Hepatocyte (in vitro differentiated cells): ENCODE results near the gene OR4D5. TPM values are rescaled to one million over a fixed set of nuclear protein-coding genes. Genes with fewer than 3 reads are reported as not detected.

ENCODE experiments used
- DNase-seq: peaks from one replicate; pipeline ENCODE4 v3.0.0-alpha.2; 2016; ENCODE audit warnings: low spot score
- H2AFZ ChIP-seq: fragments of 200-600 bp; sonication (generic); 2 replicates; pipeline ENCODE4 v1.6.0; 2016; ENCODE audit warnings: antibody characterized with exemption, mild to moderate bottlenecking
- H3K27ac ChIP-seq: fragments of 200-600 bp; sonication (generic); 2 replicates; pipeline ENCODE4 v1.5.1; 2016; ENCODE audit warnings: mild to moderate bottlenecking
- H3K27me3 ChIP-seq: fragments of 200-600 bp; sonication (generic); 2 replicates; pipeline ENCODE4 v1.6.1; 2016
- H3K36me3 ChIP-seq: fragments of 200-600 bp; sonication (generic); replicated peaks from 2 replicates; pipeline ENCODE4 v1.5.1; 2016; ENCODE audit warnings: low read depth; ENCODE audit not compliant: insufficient read depth
- H3K4me1 ChIP-seq: fragments of 200-600 bp; sonication (generic); 2 replicates; pipeline ENCODE4 v1.5.1; 2016; ENCODE audit warnings: mild to moderate bottlenecking, moderate library complexity; ENCODE audit not compliant: insufficient read depth
- H3K4me2 ChIP-seq: fragments of 200-600 bp; sonication (generic); 2 replicates; pipeline ENCODE4 v1.6.0; 2016
- H3K4me3 ChIP-seq: fragments of 200-600 bp; sonication (generic); 2 replicates; pipeline ENCODE4 v1.5.1; 2016; ENCODE audit warnings: mild to moderate bottlenecking
- H3K79me2 ChIP-seq: fragments of 200-600 bp; sonication (generic); 2 replicates; pipeline ENCODE4 v1.6.0; 2017; ENCODE audit warnings: mild to moderate bottlenecking
- H3K9me2 ChIP-seq: fragments of 200-600 bp; sonication (generic); replicated peaks from 2 replicates; pipeline ENCODE4 v1.6.0; 2017; ENCODE audit warnings: mild to moderate bottlenecking; ENCODE audit not compliant: insufficient read depth
- H3K9me3 ChIP-seq: fragments of 200-600 bp; sonication (generic); 2 replicates; pipeline ENCODE4 v1.5.1; 2016; ENCODE audit warnings: low read depth, mild to moderate bottlenecking
- H4K20me1 ChIP-seq: fragments of 200-600 bp; sonication (generic); 2 replicates; pipeline ENCODE4 v1.6.0; 2016; ENCODE audit warnings: mild to moderate bottlenecking; ENCODE audit not compliant: insufficient read depth, poor library complexity, severe bottlenecking
- CTCF ChIP-seq: fragments of 200-600 bp; sonication (generic); IDR thresholded peaks from 2 replicates; pipeline ENCODE4 v1.5.1; 2016; ENCODE audit warnings: antibody characterized with exemption, mild to moderate bottlenecking; ENCODE audit not compliant: poor library complexity
- EZH2 ChIP-seq: fragments of 200-600 bp; sonication (generic); IDR thresholded peaks from 2 replicates; pipeline ENCODE4 v1.6.1; 2016; ENCODE audit warnings: antibody characterized with exemption, mild to moderate bottlenecking, borderline replicate concordance
- EZH2phosphoT487 ChIP-seq: fragments of 200-600 bp; sonication (generic); IDR thresholded peaks from one replicate; pipeline ENCODE4 v1.6.1; 2018; ENCODE audit warnings: antibody characterized with exemption, mild to moderate bottlenecking, low read depth, moderate library complexity; ENCODE audit not compliant: unreplicated experiment, severe bottlenecking
- WGBS: methylation state at CpG from one replicate; pipeline ENCODE4 v1.1.6; 2016; ENCODE audit warnings: low lambda C conversion rate; ENCODE audit errors: missing lambda C conversion rate; 5-methylcytosine and 5-hydroxymethylcytosine counted together
- polyA plus RNA-seq: library from polyadenylated mRNA; unstranded; fragments of >200 nt; fragmentation: Nextera tagmentation; extraction: Ambion mirVana; gene quantifications from 2 replicates; pipeline ENCODE4 v1.2.1, GENCODE V29; 2016
- total RNA-seq: library from RNA; depleted of rRNA; stranded (reverse); fragments of >200 nt; gene quantifications from 2 replicates; pipeline ENCODE4 v1.2.3, GENCODE V29; 2014

The OR4D5 gene
- total and polyA plus RNA-seq, 2 experiments from 2014 or later: 0.77 TPM; not detected in 1

GRCh38 chr11:123979311-123979710, 39.9 kb downstream of the OR4D5 start:
- 79% methylated on average over 5 of the region's 5 CpGs for WGBS
- Histone ChIP-seq H4K20me1 (no peaks in the 10 kb centered on the region), H3K4me2 (no peak overlapping the region), H3K27ac (no peak overlapping the region), H3K9me2 (no peaks in the 10 kb centered on the region), H3K4me3 (no peak overlapping the region), H2AFZ (no peak overlapping the region), H3K79me2 (no peaks in the 10 kb centered on the region), H3K27me3 (no peaks in the 10 kb centered on the region), H3K4me1 (no peaks in the 10 kb centered on the region), H3K36me3 (no peaks in the 10 kb centered on the region), H3K9me3 (no peaks in the 10 kb centered on the region)
- DNase-seq: no peak
- TF ChIP-seq EZH2phosphoT487 (no peak), EZH2 (no peak), CTCF (no peak)

Other genes starting within 250 kb of the OR4D5 start
- gene ZNF202, start 198.0 kb upstream of the OR4D5 start, total RNA-seq: 5.7 and 9.0 TPM in 2 replicates
- gene ZNF202, start 198.0 kb upstream of the OR4D5 start, polyA plus RNA-seq: 7.1 and 8.4 TPM in 2 replicates
- not detected in 2 replicates for gene OR6X1, start 185.1 kb upstream of the OR4D5 start, total RNA-seq
- gene OR6X1, start 185.1 kb upstream of the OR4D5 start, polyA plus RNA-seq: not detected in 2 replicates
- not detected in 2 replicates for gene OR6M1, start 133.3 kb upstream of the OR4D5 start, total RNA-seq
- gene OR6M1, start 133.3 kb upstream of the OR4D5 start, polyA plus RNA-seq: not detected in 2 replicates
- gene TMEM225, start 53.9 kb upstream of the OR4D5 start, total RNA-seq: not detected in 2 replicates
- 0.13 TPM in 1 of 2 replicates, not detected in the other for gene TMEM225, start 53.9 kb upstream of the OR4D5 start, polyA plus RNA-seq
- 0.90 and 1.1 TPM in 2 replicates for gene OR8D4, start 37.5 kb upstream of the OR4D5 start, total RNA-seq
- gene OR8D4, start 37.5 kb upstream of the OR4D5 start, polyA plus RNA-seq: 0.54 TPM in 1 of 2 replicates, not detected in the other
- gene OR6T1, start 4.2 kb downstream of the OR4D5 start, total RNA-seq: not detected in 2 replicates
- not detected in 2 replicates for gene OR6T1, start 4.2 kb downstream of the OR4D5 start, polyA plus RNA-seq
- not detected in 2 replicates for gene OR10S1, start 38.2 kb downstream of the OR4D5 start, total RNA-seq
- not detected in 2 replicates for gene OR10S1, start 38.2 kb downstream of the OR4D5 start, polyA plus RNA-seq
- not detected in 2 replicates for gene OR10G6, start 55.5 kb downstream of the OR4D5 start, total RNA-seq
- gene OR10G6, start 55.5 kb downstream of the OR4D5 start, polyA plus RNA-seq: not detected in 2 replicates
- 0.17 and 0.64 TPM in 2 replicates for gene OR10G4, start 73.4 kb downstream of the OR4D5 start, total RNA-seq
- gene OR10G4, start 73.4 kb downstream of the OR4D5 start, polyA plus RNA-seq: not detected in 2 replicates
- not detected in 2 replicates for gene OR10G9, start 83.4 kb downstream of the OR4D5 start, total RNA-seq
- gene OR10G9, start 83.4 kb downstream of the OR4D5 start, polyA plus RNA-seq: not detected in 2 replicates
- gene OR10G8, start 87.2 kb downstream of the OR4D5 start, total RNA-seq: 0.16 and 0.47 TPM in 2 replicates
- not detected in 2 replicates for gene OR10G8, start 87.2 kb downstream of the OR4D5 start, polyA plus RNA-seq
- gene OR10G7, start 101.7 kb downstream of the OR4D5 start, total RNA-seq: not detected in 2 replicates
- gene OR10G7, start 101.7 kb downstream of the OR4D5 start, polyA plus RNA-seq: not detected in 2 replicates
- 19.1 and 21.6 TPM in 2 replicates for gene VWA5A, start 175.8 kb downstream of the OR4D5 start, total RNA-seq
- 18.9 and 26.3 TPM in 2 replicates for gene VWA5A, start 175.8 kb downstream of the OR4D5 start, polyA plus RNA-seq
- gene OR10D3, start 243.7 kb downstream of the OR4D5 start, total RNA-seq: 0.03 TPM in 1 of 2 replicates, not detected in the other
- not detected in 2 replicates for gene OR10D3, start 243.7 kb downstream of the OR4D5 start, polyA plus RNA-seq